BE2C (cell line): Measurements from ENCODE around the gene KBTBD4.
"Not testable (repeated sequence)": the region's sequence is repeated elsewhere in the genome, so short reads cannot be mapped to it uniquely, and the experiment has no call there.

Experiments used
- DNase-seq: peaks from one replicate; pipeline ENCODE4 v3.0.0-alpha.2; 2020
- H3K27me3 ChIP-seq: fragments of 250-450 bp; sonication (Bioruptor Pico); 2 replicates; pipeline ENCODE4 v1.5.1; 2020; ENCODE audit warnings: mild to moderate bottlenecking
- H3K36me3 ChIP-seq: fragments of 250-450 bp; sonication (Bioruptor Pico); 2 replicates; pipeline ENCODE4 v1.5.1; 2020; ENCODE audit warnings: mild to moderate bottlenecking
- H3K4me1 ChIP-seq: fragments of 250-450 bp; sonication (Bioruptor Pico); 2 replicates; pipeline ENCODE4 v1.5.1; 2020
- H3K4me3 ChIP-seq: 2 replicates; pipeline ENCODE4 v1.5.1; 2011; ENCODE audit warnings: low read depth, low read length
- H3K9me3 ChIP-seq: fragments of 250-450 bp; sonication (Bioruptor Pico); 2 replicates; pipeline ENCODE4 v1.5.1; 2020
- CTCF ChIP-seq: IDR thresholded peaks from 2 replicates; pipeline ENCODE4 v1.5.1; 2012; ENCODE audit warnings: mild to moderate bottlenecking, low read depth, low read length

The KBTBD4 gene

DNA sequence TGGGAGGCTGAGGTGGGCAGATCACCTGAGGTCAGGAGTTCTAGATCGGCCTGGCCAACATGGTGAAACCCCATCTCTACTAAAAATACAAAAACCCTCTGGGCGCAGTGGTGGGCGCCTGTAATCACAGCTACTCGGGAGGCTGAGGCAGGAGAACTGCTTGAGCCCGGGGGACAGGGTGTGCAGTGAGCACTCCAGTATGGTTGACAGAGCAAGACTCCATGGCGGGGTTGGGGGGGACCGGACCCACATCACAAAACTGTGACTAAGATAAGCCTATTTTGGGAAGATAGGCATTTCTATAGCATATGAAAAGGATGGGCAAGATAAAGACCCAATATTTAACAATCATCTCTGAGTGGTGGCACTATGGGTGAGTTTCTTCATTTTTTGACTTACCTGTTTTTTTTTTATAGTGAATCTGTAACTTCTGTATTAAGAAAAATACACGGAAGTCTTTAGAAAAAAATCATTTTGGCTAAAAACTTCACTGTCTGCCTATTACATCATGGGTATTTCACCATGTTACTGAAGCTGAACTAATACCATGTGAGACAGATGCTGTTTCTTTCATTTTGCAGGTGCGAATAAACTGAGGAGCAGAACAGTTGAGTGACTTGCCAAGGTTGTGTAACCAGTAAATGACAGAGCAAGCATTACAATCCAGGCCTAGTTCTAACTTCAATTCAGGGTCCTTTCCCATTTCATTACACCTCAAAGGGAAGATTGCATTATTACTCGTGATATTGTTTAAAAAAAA is 28.3 kb downstream of the KBTBD4 start:
- no peaks in the 10 kb centered on the region for H3K9me3 ChIP-seq
- no peaks in the 10 kb centered on the region for H3K27me3 ChIP-seq
- H3K36me3 ChIP-seq, result no peaks in the 10 kb centered on the region
- no peak overlapping the region for H3K4me3 ChIP-seq
- TF ChIP-seq CTCF, result no peak
- H3K4me1 ChIP-seq, result no peaks in the 10 kb centered on the region; the same call in 1 of the 2 replicates
- no peak for DNase-seq

DNA sequence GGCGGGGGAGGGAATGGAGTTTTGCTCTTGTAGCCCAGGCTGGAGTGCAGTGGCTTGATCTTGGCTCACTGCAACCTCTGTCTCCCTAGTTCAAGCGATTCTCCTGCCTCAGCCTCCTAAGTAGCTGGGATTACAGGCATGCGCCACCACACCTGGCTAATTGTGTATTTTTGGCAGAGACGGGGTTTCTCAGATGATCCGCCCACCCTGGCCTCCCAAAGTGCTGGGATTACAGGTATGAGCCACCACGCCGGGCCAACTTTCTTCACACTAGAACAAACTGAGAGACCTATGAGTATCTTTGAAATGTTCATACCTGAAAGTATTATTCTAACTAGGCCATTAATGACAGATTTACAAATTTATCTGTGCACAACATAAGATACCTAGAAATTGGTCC is 32.5 kb downstream of the KBTBD4 start:
- not testable (repeated sequence) for H3K9me3 ChIP-seq, DNase-seq, H3K27me3 ChIP-seq, H3K36me3 ChIP-seq, H3K4me3 ChIP-seq, H3K4me1 ChIP-seq

GRCh38 chr11:47545298-47545697 is 33.5 kb downstream of the KBTBD4 start:
- TF ChIP-seq CTCF, result no peak
- no peak overlapping the region for H3K4me3 ChIP-seq
- H3K36me3 ChIP-seq, result no peaks in the 10 kb centered on the region

GRCh38 chr11:47541070-47541469 is 37.7 kb downstream of the KBTBD4 start:
- Histone ChIP-seq H3K4me3 (no peak overlapping the region), H3K27me3 (no peaks in the 10 kb centered on the region), H3K4me1 (no peaks in the 10 kb centered on the region), H3K9me3 (no peaks in the 10 kb centered on the region), H3K36me3 (no peaks in the 10 kb centered on the region)
- no peak for DNase-seq
- TF ChIP-seq CTCF, result no peak

More at GRCh38 chr11:47545298-47545697, 33.5 kb downstream of the KBTBD4 start:
- Histone ChIP-seq H3K27me3 (no peaks in the 10 kb centered on the region), H3K4me1 (no peaks in the 10 kb centered on the region), H3K9me3 (no peaks in the 10 kb centered on the region)
- DNase-seq, result no peak

DNA sequence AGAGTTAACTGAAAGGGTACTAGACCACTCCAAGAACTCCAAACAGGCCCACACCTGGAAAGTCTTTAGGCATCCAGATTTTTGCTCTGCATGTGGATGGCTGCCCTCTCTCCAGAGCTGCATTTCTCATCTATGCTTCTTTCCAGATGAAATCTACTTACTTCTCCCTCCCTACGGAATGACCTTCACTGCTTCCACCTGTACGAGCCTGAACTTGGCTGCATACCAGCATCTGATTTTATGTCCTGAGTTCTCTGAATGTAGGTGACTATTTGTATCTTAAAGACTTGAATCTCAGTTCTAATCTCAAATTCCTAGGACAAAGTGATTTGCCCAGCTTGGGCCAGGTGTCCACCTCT is 39.1 kb downstream of the KBTBD4 start:
- Histone ChIP-seq H3K36me3 (no peaks in the 10 kb centered on the region), H3K27me3 (no peaks in the 10 kb centered on the region), H3K9me3 (no peaks in the 10 kb centered on the region), H3K4me1 (no peaks in the 10 kb centered on the region), H3K4me3 (no peak overlapping the region)
- DNase-seq, result no peak
- TF ChIP-seq CTCF, result no peak

DNA sequence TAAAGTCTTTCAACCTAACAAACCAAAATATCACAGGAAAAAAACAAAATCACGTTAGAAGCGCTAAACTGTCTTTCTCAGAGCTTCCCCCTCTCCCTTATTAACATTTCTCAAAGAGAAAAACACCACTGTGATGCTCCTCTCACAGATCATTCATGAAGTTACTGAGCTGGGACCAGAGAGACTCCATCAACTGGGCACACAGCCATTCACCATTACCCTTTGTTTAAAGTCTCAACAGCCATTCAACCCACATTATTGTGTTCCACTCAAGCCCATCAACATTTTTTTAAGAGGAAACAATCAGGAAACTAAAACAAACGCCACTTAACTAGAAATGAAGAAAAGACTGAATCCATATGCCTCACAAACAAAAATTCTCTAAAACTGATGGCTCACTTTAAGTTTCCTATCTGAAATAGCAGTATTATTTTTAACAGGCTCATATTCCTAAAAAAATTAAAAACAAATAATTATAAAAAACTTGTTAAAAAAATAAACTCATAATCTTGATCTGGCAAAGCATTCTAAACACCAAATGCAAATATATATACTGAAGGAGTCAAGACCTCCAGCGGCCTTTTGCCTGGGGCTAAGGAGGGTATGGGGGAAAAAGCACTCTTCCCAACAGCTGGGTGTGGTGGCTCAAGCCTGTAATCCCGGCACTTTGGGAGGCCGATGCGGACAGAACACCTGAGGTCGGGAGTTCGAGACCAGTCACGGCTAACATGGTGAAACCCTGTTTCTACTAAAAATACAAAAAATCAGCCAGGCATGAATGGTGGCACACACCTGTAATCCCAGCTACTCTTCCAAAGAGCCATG is 39.8 kb downstream of the KBTBD4 start:
- Histone ChIP-seq H3K4me3 (no peak overlapping the region), H3K36me3 (no peaks in the 10 kb centered on the region), H3K4me1 (no peaks in the 10 kb centered on the region), H3K9me3 (no peaks in the 10 kb centered on the region), H3K27me3 (no peaks in the 10 kb centered on the region)
- TF ChIP-seq CTCF, result no peak
- no peak for DNase-seq
